GM23338 (cell line): ENCODE measurements around the gene ADCY5.

Experiments used
- CREB1 ChIP-seq: fragments of 250-450 bp; sonication (Bioruptor Pico); IDR thresholded peaks from 2 replicates; pipeline ENCODE4 v1.5.0; 2020; ENCODE audit warnings: low read depth, mild to moderate bottlenecking, moderate library complexity
- CTCF ChIP-seq, 2 experiments: fragments of 200-600 bp in 1 of 2; sonication (generic) in 1 of 2; conservative IDR thresholded peaks; 2 replicates each; pipeline versions ENCODE4 v1.5.1 to v1.6.1; 2016 to 2017; ENCODE audit warnings: antibody characterized with exemption in 2 of 2, low read depth in 2 of 2, mild to moderate bottlenecking in 2 of 2, moderate library complexity in 1 of 2
- ETS1 ChIP-seq: IDR thresholded peaks from 2 replicates; pipeline ENCODE4 v1.6.1; 2016; ENCODE audit warnings: antibody characterized with exemption
- EZH2phosphoT487 ChIP-seq: fragments of 200-600 bp; sonication (generic); IDR thresholded peaks from one replicate; pipeline ENCODE4 v1.8.1; 2018; ENCODE audit warnings: antibody characterized with exemption; ENCODE audit not compliant: unreplicated experiment
- JUNB ChIP-seq: IDR thresholded peaks from one replicate; pipeline ENCODE4 v1.6.1; 2016; ENCODE audit warnings: antibody characterized with exemption; ENCODE audit not compliant: unreplicated experiment
- NANOG ChIP-seq: IDR thresholded peaks from 2 replicates; pipeline ENCODE4 v1.6.1; 2016; ENCODE audit warnings: antibody characterized with exemption, borderline replicate concordance
- POLR2AphosphoS5 ChIP-seq: IDR thresholded peaks from 2 replicates; pipeline ENCODE4 v1.6.1; 2016; ENCODE audit warnings: antibody characterized with exemption, low read depth
- REST ChIP-seq: IDR thresholded peaks from one replicate; pipeline ENCODE4 v1.6.1; 2018; ENCODE audit warnings: antibody characterized with exemption; ENCODE audit not compliant: unreplicated experiment

GRCh38 chr3:123422457-123422856 lies 26.4 kb downstream of the ADCY5 start:
- no peak for TF ChIP-seq REST
- peak; percentile 40 to 66; a peak in 3 of 4 replicates for TF ChIP-seq CTCF (conservative IDR thresholded peaks at IDR 0.05; ENCODE audit: low read depth in 2 of 2)
- no peak for TF ChIP-seq CREB1 (CRISPR knock-in tag)
- no peak for TF ChIP-seq POLR2AphosphoS5
- no peak for TF ChIP-seq JUNB
- no peak for TF ChIP-seq ETS1
- no peak for TF ChIP-seq NANOG
- no peak for TF ChIP-seq EZH2phosphoT487
